ENCODE data around the gene KRT39.

Gene KRT39

GRCh38 chr17:40980117-40980516, 13.4 kb upstream of the KRT39 start:
- DNase-seq (ENCODE audit: low read depth): no peak

- no peak for DNase-seq (ENCODE audit: low read depth)
Measured at GRCh38 chr17:40978575-40979151, 11.9 kb upstream of the KRT39 start.

- no peak for DNase-seq (ENCODE audit: low read depth)
Measured at GRCh38 chr17:40975516-40975915, 8.8 kb upstream of the KRT39 start.

- DNase-seq (ENCODE audit: low read depth): no peak
Measured at GRCh38 chr17:40974366-40974765, 7.6 kb upstream of the KRT39 start.

GRCh38 chr17:40967582-40967981, 834 bp upstream of the KRT39 start:
- DNase-seq (ENCODE audit: low read depth): no peak

DNA sequence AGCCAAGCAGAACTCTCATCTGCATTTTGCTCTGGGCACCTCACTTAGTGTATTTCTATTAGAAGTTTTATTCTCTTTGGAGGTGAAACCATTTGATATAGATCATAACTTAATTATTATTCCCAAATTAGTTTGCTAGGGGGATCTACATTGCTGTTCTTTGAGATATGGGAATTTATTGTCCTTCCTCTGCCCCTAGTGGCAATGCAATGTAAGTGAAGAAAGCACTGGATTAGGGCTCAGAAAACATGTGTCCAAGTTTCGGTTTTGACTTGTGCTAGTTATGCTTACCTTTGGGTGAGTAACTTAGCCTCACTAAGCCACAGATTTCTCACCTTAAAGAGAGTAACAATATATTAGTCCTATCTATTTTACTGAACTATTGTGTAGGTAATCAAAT, 2.9 kb downstream of the KRT39 start:
- DNase-seq (ENCODE audit: low read depth): no peak

DNA sequence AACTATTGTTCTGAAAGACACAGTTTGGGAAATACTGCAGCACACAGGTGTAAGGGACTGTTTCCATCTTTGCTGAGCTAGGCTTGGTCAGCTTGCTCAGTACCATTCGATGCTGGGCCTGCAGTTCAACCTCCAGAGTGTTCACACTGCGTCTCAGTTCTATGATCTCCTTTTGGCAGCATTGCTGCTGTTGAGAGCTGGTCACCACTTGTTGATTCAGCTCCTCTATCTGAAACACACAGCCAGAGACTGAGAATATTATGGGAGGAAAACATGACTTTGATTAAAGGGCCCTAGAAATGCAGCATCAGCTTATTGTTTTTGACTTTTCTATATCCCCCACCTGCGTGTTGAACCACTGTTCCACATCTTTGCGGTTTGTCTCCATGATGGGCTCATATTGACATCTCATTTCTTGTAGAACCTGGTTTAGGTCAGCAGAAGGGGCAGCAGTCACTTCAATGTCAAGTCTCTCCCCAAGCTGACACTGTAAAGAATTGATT, 4.6 kb downstream of the KRT39 start:
- DNase-seq (ENCODE audit: low read depth): no peak

DNA sequence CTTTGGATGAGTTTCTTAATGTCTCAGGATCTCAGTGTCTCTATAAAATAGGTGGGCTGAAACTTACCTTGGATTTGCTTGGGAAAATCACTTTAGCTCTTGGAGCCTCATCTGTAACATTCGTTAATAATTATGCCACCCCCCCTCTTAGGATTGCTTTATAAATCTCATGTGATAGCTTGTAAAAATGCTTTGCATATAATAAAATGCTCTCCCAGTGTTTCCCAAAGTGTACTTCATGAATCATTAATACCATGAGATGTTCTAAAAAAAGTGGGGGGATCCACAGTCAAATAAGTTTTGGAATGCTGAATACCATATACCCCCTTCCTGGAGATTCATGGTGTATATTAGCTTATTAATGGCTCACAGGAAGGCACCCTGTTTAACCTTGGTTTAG, 5.2 kb downstream of the KRT39 start:
- DNase-seq (ENCODE audit: low read depth): no peak

DNA sequence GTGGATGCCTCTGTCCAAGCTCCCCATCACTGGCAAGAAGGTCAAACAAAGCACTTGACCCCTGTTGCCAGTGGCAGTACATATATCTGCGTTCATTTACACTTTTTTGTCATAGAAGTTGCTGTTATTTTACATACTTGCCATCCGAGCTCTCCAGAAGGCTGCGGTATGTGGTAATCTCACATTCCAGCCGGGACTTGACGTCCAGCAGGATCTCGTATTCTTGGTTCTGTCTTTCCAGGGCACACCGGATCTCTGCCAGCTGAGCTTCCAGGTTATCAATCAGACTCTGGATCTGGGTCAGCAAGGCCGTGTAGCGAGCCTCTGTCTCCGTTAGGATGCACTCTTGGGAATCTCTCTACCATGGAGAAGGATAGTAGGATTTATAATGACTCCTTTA, 6.6 kb downstream of the KRT39 start:
- no peak for DNase-seq (ENCODE audit: low read depth)

GRCh38 chr17:40958086-40958953, 8.4 kb downstream of the KRT39 start:
- no peak for DNase-seq (ENCODE audit: low read depth)

GRCh38 chr17:40956401-40957254, 10.1 kb downstream of the KRT39 start:
- no peak for DNase-seq (ENCODE audit: low read depth)

- DNase-seq (ENCODE audit: low read depth): no peak
Measured at GRCh38 chr17:40953881-40954280, 12.9 kb downstream of the KRT39 start.

DNA sequence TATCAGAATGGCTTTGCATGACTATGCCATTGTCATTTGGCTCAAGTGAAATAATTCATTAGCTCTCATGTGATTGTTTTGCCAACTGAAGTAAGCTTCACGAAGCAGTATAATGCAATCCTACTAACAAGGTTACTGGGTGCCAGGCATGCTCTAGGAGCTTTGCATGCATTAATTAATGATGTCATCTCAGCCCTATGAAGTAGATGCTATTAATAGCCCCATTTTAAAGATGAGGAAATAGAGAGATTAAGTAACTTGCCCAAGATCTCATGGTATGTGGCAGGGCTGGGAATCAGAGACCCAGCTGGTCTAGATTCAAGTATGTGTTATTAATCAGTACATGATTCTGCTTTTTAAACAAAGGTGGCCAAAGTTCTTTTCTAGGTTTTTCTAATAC, 14.1 kb downstream of the KRT39 start:
- no peak for DNase-seq (ENCODE audit: low read depth)

- DNase-seq (ENCODE audit: low read depth): no peak
Measured at GRCh38 chr17:40952154-40952553, 14.6 kb downstream of the KRT39 start.

- DNase-seq (ENCODE audit: low read depth): no peak
Measured at GRCh38 chr17:40951011-40951622, 15.6 kb downstream of the KRT39 start.

DNA sequence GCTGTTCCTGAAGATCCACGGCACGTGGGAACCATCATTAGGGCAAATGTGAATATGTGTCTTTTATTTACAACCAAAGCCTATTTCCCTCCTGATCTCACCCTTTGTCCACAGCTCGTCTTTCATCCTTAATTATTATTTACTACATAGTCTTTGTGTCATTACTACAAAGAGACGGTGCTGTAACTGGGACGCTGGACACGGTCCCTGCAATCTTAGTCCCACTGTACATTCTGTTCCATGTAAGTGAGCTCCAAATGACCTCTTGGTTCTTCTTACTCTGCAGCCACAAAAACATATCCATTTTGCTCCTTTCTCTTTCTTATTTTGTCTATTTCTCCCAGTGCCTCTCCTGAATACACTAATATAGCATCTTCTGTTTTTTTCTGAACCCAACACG, 16.6 kb downstream of the KRT39 start:
- no peak for DNase-seq (ENCODE audit: low read depth)

- no peak for DNase-seq (ENCODE audit: low read depth)
Measured at GRCh38 chr17:40949418-40949817, 17.3 kb downstream of the KRT39 start.

DNA sequence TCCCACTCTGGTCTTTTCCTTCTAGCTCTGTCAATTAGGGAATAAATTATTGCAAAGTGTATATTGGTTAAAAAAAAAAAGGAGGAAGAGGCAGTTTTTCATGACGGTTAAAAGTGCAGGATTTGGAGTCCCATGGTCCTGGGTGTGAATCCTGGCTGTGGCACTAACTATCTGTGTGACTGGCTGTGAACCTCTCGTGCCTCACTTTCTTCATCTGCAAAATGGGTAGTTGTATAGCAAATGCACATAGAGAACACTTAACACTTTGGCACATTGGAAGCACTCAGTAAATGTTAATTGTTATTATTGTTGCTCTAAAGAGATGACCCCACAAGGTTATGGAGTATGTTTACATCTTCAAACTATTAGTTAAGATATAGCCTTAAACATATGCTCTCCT, 18.8 kb downstream of the KRT39 start:
- no peak for DNase-seq (ENCODE audit: low read depth)

- no peak for DNase-seq (ENCODE audit: low read depth)
Measured at GRCh38 chr17:40945414-40945813, 21.3 kb downstream of the KRT39 start.

GRCh38 chr17:40944531-40944930, 22.2 kb downstream of the KRT39 start:
- DNase-seq (ENCODE audit: low read depth): no peak

DNA sequence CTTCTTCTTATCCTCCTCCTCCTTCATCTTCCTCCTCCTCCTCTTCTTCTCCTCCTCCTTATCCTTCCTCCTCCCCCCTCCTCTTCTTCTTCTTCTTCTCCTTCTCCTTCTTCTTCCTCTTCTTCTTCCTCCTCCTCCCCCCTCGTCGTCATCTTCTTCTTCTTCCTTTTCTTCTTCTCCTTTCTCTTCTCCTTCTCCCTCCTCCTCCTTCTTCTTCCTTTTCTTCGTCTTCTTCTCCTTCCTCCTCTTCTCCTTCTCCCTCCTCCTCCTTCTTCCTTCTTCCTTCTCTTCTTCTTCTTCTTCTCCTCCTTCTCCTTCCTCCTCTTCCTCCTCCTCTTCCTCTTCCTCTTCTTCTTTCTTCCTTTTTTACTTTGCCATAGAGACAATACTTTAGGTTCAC, 24.2 kb downstream of the KRT39 start:
- no peak for DNase-seq (ENCODE audit: low read depth)

GRCh38 chr17:40940266-40940665, 26.5 kb downstream of the KRT39 start:
- no peak for DNase-seq (ENCODE audit: low read depth)

All from stimulated activated CD8-positive, alpha-beta memory T cell treated with anti-CD3 and anti-CD28 coated beads, Interleukin-15, amount 100 ng/mL, for 1 hour (primary cell).